NB4 (cell line): ENCODE results near the gene SPANXN2.

Source experiments
- CTCF ChIP-seq: IDR thresholded peaks from one replicate; pipeline ENCODE4 v1.5.1; 2012; ENCODE audit warnings: low read depth, low read length
- MAX ChIP-seq: IDR thresholded peaks from 2 replicates; pipeline ENCODE4 v1.6.1; 2011; ENCODE audit warnings: low read depth, low read length
- POLR2A ChIP-seq: IDR thresholded peaks from 2 replicates; pipeline ENCODE4 v1.6.1; 2011; ENCODE audit warnings: mild to moderate bottlenecking; ENCODE audit not compliant: insufficient read length; ENCODE audit errors: extremely low read depth

GRCh38 chrX:143757375-143757774 lies 36.8 kb upstream of the SPANXN2 start:
- TF ChIP-seq CTCF, result no peak
- no peak for TF ChIP-seq POLR2A
- no peak for TF ChIP-seq MAX
